DMS79 (cell line): ENCODE data around the gene CCDC63.
"Not testable (repeated sequence)": the region's sequence is repeated elsewhere in the genome, so short reads cannot be mapped to it uniquely, and the experiment has no call there.

Experiments used
- DNase-seq: peaks from one replicate; lab custom pipeline; 2025; lab: John Stamatoyannopoulos, UW

CCDC63 gene

GRCh38 chr12:110923192-110923591 lies 76.4 kb downstream of the CCDC63 start:
- no peak for DNase-seq

DNA sequence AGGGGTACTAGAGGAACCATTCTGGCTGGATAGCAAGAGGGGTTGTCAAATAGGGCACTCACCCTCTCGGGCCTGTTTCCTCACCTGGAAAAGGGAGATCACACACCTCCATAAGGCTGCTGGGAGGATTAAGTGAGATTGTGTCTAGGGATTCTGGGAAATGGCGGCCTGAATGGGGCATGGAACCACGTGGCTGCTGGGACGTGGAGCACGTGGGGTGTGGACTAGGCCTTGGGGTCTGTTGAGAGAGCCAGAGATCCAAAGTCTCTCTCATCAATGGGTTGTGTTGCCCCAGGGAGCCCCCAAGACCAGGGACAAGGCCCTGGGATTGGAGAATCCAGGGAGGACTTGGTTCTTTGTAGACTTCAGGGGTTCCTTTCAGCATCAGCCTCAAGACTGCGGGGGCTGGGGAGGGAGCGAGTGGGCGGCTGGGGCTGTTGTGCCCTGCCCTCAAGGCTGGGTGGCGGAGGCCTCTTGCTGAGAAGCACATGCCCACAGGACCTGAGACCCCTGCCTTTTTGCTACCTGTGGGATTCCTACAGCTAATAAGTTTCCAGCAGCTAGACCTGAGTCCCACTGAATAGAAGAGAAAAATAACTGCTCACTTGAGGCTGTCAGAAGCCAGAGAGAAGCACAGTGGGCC lies 77.0 kb downstream of the CCDC63 start:
- no peak for DNase-seq

DNA sequence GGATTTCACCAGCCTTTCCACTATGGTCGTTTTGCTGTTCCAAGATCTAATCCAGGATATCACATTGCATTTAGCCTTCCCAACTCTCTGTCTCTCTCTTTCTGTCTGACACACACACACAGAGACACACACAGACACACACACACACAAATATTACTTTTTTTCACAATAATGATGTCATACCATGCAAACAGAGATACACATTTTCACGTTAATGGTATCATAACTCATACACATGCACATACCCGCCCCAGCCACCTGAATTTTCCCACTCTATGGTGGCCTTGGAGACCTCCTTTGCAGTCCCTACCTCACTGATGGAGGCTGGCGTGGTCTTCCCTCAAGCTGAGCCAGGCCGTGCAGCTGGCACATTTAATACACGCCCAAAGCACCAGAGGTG lies 80.8 kb downstream of the CCDC63 start:
- no peak for DNase-seq

GRCh38 chr12:110928700-110929099 lies 81.9 kb downstream of the CCDC63 start:
- no peak for DNase-seq

DNA sequence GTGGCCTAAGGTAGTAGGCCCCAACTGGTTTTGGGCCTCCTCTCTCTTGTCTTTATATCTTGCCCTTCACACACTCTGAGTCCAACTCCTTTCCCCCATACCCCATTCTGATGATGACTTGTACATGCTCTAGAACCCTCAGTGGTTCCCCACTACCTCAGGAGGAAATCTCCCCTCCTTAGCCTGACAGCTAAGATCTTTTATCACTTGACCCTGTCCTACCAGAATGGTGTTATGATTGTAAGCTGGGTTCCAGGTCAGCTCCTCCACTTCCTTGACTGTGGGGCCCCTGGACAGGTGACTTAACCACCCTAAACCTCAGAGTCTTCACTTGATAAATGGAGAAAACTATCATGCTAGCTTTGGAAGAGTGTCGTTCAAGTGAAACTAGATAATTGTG lies 83.0 kb downstream of the CCDC63 start:
- DNase-seq: no peak

- DNase-seq: no peak
Measured at GRCh38 chr12:110930348-110931314, 83.8 kb downstream of the CCDC63 start.

- DNase-seq: no peak
Measured at GRCh38 chr12:110931315-110931728, 84.5 kb downstream of the CCDC63 start.

- DNase-seq: no peak
Measured at GRCh38 chr12:110932046-110932445, 85.3 kb downstream of the CCDC63 start.

DNA sequence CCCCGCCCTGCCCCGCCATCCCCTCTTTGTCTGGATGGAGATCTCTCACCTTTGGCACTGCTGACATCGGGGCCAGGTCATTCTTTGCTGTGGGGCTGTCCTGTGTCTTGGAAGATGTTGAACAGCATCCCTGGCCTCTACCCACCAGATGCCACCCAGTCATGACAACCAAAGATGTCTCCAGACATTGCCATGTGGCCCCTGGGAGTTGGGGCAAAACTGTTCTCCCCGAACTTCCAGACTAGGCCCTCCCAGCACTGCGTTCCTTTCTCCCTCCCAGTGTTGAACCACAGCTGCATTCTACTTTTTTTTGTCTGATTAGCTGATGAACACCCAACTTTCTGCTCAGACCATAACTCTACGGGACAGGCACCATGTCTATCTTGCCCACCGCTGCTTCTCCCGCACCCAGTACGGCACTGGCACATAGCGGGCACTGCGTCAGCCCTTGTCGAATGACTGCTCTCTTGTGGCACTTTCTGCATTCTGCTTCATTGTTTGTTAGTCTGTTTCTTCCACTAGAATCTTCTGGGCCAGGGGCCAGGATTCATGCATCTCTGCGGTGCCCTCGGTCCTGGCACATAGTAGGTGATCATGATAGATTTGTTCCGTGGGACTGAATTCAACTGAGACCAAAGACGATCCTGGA lies 86.7 kb downstream of the CCDC63 start:
- no peak for DNase-seq

DNA sequence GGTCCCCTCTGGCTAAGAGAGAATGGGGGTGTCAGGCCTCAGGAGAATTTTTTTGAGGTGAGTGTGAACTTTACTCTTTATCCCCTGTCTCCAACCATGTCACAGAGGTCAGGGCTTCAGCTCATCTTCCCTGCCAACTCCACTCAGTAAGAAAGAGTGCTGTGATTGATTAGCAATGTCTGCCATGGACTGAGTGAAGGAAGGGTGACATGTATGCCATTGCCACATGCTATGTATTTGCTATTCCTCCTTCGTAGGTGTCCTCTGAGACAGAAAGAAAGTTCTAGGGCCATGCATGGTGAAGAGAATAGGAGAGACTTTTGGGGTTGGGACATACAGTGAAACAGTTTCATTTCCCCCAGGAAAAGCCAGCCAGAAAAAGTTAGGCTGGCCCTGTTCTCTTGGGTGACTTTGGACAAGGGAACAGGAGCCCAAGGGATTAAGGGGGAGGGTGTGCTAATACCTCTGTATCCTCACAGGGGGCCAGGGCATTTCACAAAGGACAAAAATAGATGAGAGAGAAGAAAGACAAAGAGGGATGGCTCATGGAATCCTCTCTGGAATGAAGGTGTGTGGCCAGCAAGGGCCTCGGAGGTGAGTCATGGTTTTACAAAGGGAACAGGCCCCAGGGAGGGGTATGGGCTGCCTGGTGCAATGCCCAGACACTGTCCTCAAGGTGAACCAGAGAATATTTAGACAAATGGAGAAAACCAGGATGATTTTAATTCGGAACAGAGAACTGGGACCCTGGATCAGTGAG lies 87.5 kb downstream of the CCDC63 start:
- no peak for DNase-seq

DNA sequence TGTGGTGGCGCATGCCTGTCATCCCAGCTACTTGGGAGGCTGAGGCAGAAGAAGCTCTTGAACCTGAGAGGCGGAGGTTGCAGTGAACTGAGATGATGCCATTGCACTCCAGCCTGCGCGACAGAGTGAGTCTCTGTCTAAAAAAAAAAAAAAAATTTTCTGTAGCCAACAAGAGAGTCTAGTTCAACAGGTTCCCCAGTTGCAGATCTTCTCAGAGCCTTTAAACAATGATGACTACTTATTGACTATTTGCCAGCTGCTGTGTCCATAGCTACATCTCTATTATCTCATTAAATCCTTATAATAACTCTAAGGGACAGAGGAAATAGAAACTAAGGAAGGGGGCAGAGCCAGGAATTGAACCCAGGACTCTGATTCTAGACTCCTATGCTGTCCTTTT lies 88.8 kb downstream of the CCDC63 start:
- DNase-seq: no peak

DNA sequence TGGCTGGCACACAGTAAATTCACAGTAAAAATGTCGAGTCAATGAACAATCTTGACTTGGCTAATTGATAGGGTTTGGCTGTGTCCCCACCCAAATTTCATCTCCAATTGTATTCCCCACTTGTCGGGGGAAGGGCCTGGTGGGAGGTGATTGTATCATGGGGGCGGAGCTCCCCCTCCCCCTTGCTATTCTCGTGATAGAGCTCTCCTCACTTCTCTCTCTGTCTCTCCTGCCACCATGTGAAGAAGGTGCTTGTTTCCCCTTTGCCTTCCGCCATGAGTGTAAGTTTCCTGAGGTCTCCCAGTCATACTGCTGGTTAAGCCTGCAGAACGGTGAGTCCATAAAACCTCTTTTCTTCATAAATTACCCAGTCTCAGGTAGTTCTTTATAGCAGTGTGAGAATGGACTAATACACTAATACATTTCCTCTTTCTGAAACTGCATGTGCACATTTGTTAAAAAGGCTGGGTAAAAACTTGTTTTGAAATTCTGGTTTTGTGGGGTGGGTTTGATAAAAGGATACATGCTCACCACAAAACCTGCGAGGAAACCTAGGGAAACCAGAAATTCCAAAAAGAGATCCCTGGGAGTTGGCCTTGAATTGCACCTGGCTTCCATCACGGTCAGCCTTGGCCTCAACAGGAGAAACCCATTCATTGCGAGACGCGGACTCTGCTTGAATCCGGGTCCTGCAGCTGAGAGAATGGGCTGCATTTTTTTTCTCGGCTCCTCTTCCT lies 89.7 kb downstream of the CCDC63 start:
- no peak for DNase-seq

DNA sequence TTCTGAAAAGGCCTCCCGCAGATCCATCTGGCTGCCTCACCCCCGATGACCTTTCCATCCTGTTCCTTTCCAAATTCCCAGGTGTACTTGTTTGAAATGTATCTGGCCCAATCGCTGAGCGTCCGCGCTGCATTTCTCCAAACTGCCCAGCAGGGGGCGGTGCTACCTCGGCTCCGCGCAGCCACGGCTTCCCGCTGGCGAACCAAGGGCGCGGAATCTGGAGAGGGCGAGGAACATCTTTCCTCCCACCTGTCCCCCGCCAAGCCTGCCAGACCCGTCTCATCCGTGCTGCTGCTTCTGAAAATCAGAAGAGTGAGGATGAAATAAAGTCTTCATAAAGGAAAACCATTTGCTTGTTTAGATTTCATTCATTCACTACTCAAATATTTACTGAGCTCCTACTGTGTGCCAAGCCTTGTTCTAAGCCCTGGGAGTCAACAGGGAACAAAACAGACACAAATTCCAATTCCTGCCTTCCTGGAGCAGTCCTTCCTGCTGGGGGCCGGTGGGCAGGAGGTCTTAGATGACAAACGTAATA lies 90.4 kb downstream of the CCDC63 start:
- DNase-seq: no peak

DNA sequence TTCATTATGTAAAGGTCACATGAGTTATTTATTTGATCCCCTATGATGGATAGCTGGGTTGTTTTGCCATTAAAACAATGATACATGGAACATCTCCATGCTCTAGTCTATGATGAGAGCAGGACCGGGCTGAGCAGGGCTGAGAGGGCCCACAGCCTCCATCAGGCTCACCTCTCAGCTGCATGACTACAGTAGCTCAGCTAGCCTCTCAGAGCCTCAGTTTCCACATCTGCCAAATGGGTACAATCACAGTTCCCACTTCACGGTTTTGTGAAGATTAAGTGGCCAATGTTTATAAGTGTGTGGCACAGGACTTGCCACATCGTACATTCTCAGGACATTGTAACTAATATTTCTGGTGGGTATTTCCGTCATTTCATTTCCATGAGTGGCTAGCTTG lies 93.5 kb downstream of the CCDC63 start:
- no peak for DNase-seq

DNA sequence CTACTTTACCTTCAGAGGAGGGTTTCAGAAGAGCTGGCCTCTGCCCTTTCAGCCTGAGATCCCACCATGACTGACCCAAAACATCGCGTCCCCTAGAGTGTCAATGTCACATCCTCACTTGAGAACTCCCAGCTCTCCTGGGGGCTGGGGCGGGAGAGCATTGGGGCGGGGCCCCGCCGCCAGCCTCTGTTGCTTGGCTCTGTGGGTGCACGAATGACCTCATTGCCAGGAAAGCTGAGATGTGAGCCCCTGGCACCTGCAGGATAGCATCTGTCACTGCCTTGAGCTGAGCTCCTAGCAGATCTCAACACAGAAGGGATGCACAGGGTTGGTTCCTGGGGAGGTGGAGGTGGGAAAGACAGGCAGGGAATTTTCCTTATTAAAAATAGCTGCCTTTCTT lies 94.1 kb downstream of the CCDC63 start:
- DNase-seq: no peak

GRCh38 chr12:110941391-110941790 lies 94.6 kb downstream of the CCDC63 start:
- no peak for DNase-seq

DNA sequence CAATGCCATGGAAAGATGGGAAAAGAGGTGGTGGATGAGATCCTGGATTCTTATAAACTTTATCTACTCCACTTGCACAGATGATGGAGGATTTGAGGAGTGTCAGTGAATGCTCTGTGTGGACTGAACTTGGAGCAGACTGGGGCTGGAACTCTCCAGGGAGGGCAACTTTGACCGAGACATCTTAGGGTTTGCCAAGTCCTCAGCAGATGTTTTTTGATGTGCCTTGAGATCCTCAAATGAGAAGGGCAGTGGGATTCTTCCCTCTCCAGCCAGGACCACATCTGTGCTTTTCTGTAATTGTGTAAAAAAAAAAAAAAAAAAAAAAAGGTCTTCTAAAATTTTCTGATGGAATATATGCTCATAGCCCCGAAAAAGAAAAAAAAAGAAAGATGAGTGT lies 96.6 kb downstream of the CCDC63 start:
- DNase-seq: no peak

- no peak for DNase-seq
Measured at GRCh38 chr12:110948041-110948440, 101.3 kb downstream of the CCDC63 start.

GRCh38 chr12:110950466-110950865 lies 103.7 kb downstream of the CCDC63 start:
- not testable (repeated sequence) for DNase-seq

- DNase-seq: not testable (repeated sequence)
Measured at GRCh38 chr12:110950867-110951266, 104.1 kb downstream of the CCDC63 start.
